ENCODE results near the gene ASAH2. TPM values are rescaled to one million over a fixed set of nuclear protein-coding genes. Genes with fewer than 3 reads are reported as not detected.

ASAH2 gene
- total RNA-seq, 1 experiment from 2014 or later: 0.20 TPM

- in situ Hi-C loops (cut with HindIII; ENCODE audit: low sequenced_read_pairs): no loop called here
- DNase-seq (ENCODE audit: low spot score): no peak
Observed at GRCh38 chr10:50216894-50217293, 34.4 kb downstream of the ASAH2 start.

GRCh38 chr10:50216418-50216817, 34.9 kb downstream of the ASAH2 start:
- in situ Hi-C loops (cut with HindIII; ENCODE audit: low sequenced_read_pairs): no loop called here
- DNase-seq (ENCODE audit: low spot score): no peak

- in situ Hi-C loops (cut with HindIII; ENCODE audit: low sequenced_read_pairs): no loop called here
- peak; percentile 5 for DNase-seq (ENCODE audit: low spot score)
Observed at GRCh38 chr10:50211670-50212069, 39.6 kb downstream of the ASAH2 start.

GRCh38 chr10:50210876-50211275, 40.4 kb downstream of the ASAH2 start:
- in situ Hi-C loops (cut with HindIII; ENCODE audit: low sequenced_read_pairs): no loop called here
- DNase-seq (ENCODE audit: low spot score): no peak

Other genes with a start within 250 kb of the ASAH2 start
- 30.6 and 38.3 TPM in 2 replicates for gene WASHC2A, start 183.6 kb downstream of the ASAH2 start, total RNA-seq (2014; rRNA removed; shearing (Covaris generic))

All from G401 (cell line).